ENCODE data around the gene SMIM26.

Gene SMIM26

DNA sequence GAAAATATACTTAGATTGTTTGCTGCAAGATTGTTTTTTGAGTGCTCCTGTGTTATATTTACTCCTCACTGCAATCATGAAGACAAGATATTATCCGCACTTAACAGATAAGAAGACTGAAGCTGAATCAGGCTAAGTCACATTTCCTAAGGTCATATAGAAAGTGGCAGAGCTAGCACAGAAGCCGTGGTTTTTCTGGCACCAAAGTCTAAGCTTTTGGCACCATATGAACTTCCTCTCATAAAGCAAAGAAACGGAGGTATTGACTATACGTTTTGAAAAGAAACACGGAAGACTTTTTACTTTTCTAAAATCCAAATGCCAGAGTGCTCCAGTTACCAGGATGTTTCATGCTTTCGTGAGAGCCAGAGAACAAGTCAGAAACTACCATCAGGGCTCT is 11.3 kb downstream of the SMIM26 start:
- Histone ChIP-seq H4K20me1 (ENCODE audit: control insufficient read depth, insufficient read depth, low read depth, low read length) (no peaks in the 10 kb centered on the region), H3F3A (ENCODE audit: control insufficient read depth, insufficient read depth) (no peaks in the 10 kb centered on the region), H3K27me3 (ENCODE audit: control insufficient read depth, low read length) (no peaks in the 10 kb centered on the region), H3K9me2 (replicated peaks; ENCODE audit: control insufficient read depth, low read length) (no peaks in the 10 kb centered on the region), H3K27ac (ENCODE audit: low read depth, low read length) (no peak overlapping the region), H3K79me2 (ENCODE audit: control insufficient read depth, low read length) (no peaks in the 10 kb centered on the region), H3K4me1 (ENCODE audit: control insufficient read depth, low read length) (no peaks in the 10 kb centered on the region), H3K4me3 (ENCODE audit: low read length) (no peak overlapping the region), H3K36me3 (ENCODE audit: control insufficient read depth, low read length) (no peaks in the 10 kb centered on the region), H3K4me2 (ENCODE audit: low read length) (no peak overlapping the region), H3K9me3 (ENCODE audit: control insufficient read depth, insufficient read depth, low read length) (no peaks in the 10 kb centered on the region)
- TF ChIP-seq, protein P1, sequence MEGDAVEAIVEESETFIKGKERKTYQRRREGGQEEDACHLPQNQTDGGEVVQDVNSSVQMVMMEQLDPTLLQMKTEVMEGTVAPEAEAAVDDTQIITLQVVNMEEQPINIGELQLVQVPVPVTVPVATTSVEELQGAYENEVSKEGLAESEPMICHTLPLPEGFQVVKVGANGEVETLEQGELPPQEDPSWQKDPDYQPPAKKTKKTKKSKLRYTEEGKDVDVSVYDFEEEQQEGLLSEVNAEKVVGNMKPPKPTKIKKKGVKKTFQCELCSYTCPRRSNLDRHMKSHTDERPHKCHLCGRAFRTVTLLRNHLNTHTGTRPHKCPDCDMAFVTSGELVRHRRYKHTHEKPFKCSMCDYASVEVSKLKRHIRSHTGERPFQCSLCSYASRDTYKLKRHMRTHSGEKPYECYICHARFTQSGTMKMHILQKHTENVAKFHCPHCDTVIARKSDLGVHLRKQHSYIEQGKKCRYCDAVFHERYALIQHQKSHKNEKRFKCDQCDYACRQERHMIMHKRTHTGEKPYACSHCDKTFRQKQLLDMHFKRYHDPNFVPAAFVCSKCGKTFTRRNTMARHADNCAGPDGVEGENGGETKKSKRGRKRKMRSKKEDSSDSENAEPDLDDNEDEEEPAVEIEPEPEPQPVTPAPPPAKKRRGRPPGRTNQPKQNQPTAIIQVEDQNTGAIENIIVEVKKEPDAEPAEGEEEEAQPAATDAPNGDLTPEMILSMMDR (IDR thresholded peaks at IDR 0.05; ENCODE audit: low read depth, low read length, poor library complexity, severe bottlenecking), result no peak
- TF ChIP-seq EZH2phosphoT487 (IDR thresholded peaks at IDR 0.05; ENCODE audit: borderline replicate concordance, low read length), result no peak

DNA sequence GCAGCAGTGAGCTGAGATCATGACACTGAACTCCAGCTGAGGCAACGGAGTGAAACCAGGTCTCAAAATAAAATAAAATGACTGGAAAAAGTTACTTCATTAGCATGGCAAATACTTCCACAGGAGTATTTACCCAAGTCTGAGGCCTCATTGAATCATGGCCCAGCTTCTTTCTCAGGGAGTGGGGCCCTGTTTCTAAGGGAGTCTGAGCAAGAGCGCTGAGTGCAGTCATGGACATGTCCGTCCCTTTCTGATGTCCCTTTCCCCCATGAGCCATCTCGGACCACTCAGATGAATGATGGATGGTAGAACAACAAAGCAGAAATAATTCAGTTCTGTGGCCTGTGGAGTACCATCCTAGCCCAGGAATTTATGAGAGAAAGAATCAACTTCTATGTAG is 12.8 kb downstream of the SMIM26 start:
- Histone ChIP-seq H3K4me1 (ENCODE audit: control insufficient read depth, low read length) (no peaks in the 10 kb centered on the region), H4K20me1 (ENCODE audit: control insufficient read depth, insufficient read depth, low read depth, low read length) (no peaks in the 10 kb centered on the region), H3K27me3 (ENCODE audit: control insufficient read depth, low read length) (no peaks in the 10 kb centered on the region), H3K9me3 (ENCODE audit: control insufficient read depth, insufficient read depth, low read length) (no peaks in the 10 kb centered on the region), H3K4me3 (ENCODE audit: low read length) (no peak overlapping the region), H3K79me2 (ENCODE audit: control insufficient read depth, low read length) (no peaks in the 10 kb centered on the region), H3F3A (ENCODE audit: control insufficient read depth, insufficient read depth) (no peaks in the 10 kb centered on the region), H3K9me2 (replicated peaks; ENCODE audit: control insufficient read depth, low read length) (no peaks in the 10 kb centered on the region), H3K27ac (ENCODE audit: low read depth, low read length) (no peak overlapping the region), H3K4me2 (ENCODE audit: low read length) (no peak overlapping the region), H3K36me3 (ENCODE audit: control insufficient read depth, low read length) (no peaks in the 10 kb centered on the region)
- no peak for TF ChIP-seq EZH2phosphoT487 (IDR thresholded peaks at IDR 0.05; ENCODE audit: borderline replicate concordance, low read length)
- TF ChIP-seq, protein P1 (IDR thresholded peaks at IDR 0.05; ENCODE audit: low read depth, low read length, poor library complexity, severe bottlenecking), result no peak

DNA sequence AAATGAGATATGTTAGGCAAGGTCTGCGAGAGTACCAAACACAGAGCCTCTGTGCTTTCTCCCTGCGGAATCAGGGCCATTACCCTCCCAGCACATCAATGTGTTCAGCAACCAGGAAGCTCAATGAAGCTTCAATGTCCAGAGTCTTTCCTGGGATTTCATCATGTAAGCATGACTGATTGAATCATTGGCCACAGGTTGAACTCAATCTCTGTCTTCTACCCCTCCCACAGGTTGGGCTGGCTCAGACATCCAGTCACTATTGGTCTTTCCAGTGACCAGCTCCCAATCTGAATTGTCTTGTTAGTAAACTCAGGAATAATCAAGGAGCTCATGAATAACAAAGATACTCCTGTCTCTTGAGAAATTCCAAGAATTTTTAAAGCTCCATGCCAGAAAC is 17.9 kb downstream of the SMIM26 start:
- Histone ChIP-seq H3K4me3 (ENCODE audit: low read length) (no peak overlapping the region), H3K36me3 (ENCODE audit: control insufficient read depth, low read length) (no peaks in the 10 kb centered on the region), H3K9me2 (replicated peaks; ENCODE audit: control insufficient read depth, low read length) (no peaks in the 10 kb centered on the region), H3K27ac (ENCODE audit: low read depth, low read length) (no peak overlapping the region), H3K27me3 (ENCODE audit: control insufficient read depth, low read length) (peaks cover 3% of the 10 kb centered on the region; the same call in 1 of the 2 replicates), H3K9me3 (ENCODE audit: control insufficient read depth, insufficient read depth, low read length) (no peaks in the 10 kb centered on the region), H3K79me2 (ENCODE audit: control insufficient read depth, low read length) (no peaks in the 10 kb centered on the region), H3F3A (ENCODE audit: control insufficient read depth, insufficient read depth) (peaks cover 16% of the 10 kb centered on the region), H3K4me2 (ENCODE audit: low read length) (no peak overlapping the region), H3K4me1 (ENCODE audit: control insufficient read depth, low read length) (peaks cover 25% of the 10 kb centered on the region), H4K20me1 (ENCODE audit: control insufficient read depth, insufficient read depth, low read depth, low read length) (no peaks in the 10 kb centered on the region)
- TF ChIP-seq EZH2phosphoT487 (IDR thresholded peaks at IDR 0.05; ENCODE audit: borderline replicate concordance, low read length), result no peak
- TF ChIP-seq, protein P1 (IDR thresholded peaks at IDR 0.05; ENCODE audit: low read depth, low read length, poor library complexity, severe bottlenecking), result no peak

Measured in DOHH2 (cell line).